Measurements from ENCODE around the gene CCDC196. TPM values are rescaled to one million over a fixed set of nuclear protein-coding genes. Genes with fewer than 3 reads are reported as not detected.
"Not testable (repeated sequence)": the region's sequence is repeated elsewhere in the genome, so short reads cannot be mapped to it uniquely, and the experiment has no call there.

The CCDC196 gene
- total RNA-seq, 1 donor from 2014 or later, result not detected

- peak; percentile 73 for ATAC-seq
These were observed 9.3 kb downstream of the CCDC196 start for GRCh38 chr14:66495218-66496098.

GRCh38 chr14:66496188-66496807 lies 10.1 kb downstream of the CCDC196 start:
- peak; percentile 43 for ATAC-seq

GRCh38 chr14:66496911-66497310 lies 10.7 kb downstream of the CCDC196 start:
- no peak for ATAC-seq

DNA sequence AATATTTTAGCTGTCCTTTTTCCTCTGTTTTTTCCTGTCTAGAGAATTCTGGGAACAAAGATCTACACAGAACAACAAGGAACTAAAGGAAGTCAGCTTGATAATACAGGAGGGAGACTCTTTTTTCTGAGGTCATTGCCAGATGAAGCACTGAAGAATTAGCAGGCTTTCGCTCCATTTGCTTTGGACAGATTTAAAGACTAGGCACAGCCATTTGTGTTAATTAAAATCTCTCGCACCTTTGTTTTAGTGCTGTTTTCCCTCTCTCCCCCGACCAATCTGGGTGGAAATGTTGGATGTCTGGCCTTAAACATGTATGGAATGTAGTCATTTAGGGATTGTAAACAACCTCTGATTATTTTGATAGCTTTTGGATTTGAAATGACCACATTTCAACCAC lies 12.1 kb downstream of the CCDC196 start:
- ATAC-seq, result no peak

- ATAC-seq, result no peak
These were observed 15.4 kb downstream of the CCDC196 start for GRCh38 chr14:66501592-66501991.

DNA sequence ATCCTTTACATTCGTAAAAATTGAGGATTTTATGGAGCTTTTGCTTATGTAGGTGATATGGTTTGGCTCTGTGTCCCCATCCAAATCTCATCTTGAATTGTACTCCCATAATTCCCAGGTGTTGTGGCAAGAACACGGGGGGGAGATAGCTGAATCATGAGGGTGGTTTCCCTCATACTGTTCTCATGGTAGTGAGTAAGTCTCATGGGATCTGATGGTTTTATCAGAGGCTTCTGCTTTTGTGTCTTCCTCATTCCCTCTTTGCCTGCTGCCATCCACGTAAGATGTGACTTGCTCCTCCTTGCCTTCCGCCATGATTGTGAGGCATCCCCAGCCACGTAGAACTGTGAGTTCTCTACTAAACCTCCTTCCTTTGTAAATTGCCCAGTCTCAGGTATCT lies 16.7 kb downstream of the CCDC196 start:
- not testable (repeated sequence) for ATAC-seq

DNA sequence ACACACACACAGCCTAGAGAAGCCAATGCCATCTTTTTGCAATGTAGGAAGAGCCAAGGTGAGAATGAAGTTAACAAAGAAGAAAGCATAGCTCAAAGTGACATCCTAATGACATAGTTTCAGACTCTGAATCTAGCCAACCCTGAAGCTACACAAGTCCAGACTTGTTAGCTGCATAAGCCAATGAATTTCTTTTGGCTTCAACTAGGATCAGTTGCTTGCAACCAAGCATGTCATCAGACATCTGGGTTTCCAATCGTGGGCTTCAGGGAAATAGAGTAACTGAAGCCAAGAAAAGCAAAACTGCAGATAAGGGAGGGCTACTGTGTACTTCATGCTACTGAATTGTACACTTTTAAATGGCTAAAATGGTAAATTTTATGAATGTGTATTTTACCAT lies 17.4 kb downstream of the CCDC196 start:
- no peak for ATAC-seq

- ATAC-seq, result peak; percentile 30
These were observed 21.1 kb downstream of the CCDC196 start for GRCh38 chr14:66507181-66507721.

DNA sequence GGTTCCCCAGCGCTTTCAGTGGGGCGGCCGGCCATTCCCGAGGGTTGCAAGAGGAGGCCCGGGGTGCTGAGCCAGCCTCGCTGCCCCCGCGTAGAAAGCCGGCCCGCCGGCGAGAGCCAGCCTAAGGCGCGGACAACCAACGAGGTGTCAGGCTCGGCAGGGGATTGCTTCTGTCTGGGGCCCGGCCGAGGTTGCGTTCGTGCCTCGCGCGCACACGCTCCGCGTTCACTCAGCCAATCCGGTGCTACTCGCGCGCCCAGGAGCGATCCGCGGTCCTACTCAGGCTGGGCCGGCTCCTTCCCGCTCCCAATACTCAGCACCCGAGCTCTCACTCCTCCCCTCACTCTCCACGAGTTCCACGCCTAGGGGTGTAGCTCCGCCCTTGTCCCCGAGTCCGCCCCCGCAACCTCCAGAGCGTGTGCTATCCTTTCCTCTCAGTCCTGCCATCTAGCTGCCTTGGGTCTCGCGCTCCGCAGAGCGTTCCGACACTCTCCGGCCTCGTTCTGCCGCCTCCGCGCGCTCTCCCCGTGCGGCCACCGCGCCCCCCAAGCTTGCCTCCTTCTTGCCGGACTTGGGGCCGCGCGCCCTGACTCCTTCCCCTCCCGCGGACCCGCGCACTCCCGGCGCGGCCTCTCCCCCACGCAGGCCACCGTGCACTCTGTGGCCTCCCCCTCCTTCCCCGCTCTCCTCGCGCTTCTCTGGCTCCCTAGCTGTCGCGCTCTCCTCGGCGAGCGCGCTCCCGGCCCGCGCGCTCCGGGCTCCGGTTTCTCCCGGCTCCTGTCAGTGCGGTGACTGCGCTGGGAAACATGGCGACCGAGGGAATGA lies 21.8 kb downstream of the CCDC196 start, which contains the start of gene GPHN:
TSS of gene GPHN (plus strand) at position 426 of the 825 bp plus-strand sequence.
- ATAC-seq, result peak; percentile 100

DNA sequence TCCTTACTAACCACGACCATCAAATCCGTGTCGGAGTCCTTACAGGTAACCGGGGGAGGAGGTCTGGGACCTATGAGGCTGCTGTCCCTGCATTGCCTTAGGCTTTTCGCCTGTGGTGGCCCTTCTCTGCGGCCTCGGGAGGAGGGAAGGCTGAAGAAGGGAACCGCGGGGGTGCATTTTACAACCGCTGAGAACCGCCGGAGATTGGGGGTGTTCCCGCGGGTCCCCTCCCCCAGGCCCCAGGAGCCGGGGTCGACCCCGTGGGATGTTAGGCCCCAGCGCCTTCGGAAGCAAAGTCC lies 22.3 kb downstream of the CCDC196 start:
- no peak for ATAC-seq

- ATAC-seq, result peak; percentile 4
These were observed 22.9 kb downstream of the CCDC196 start for GRCh38 chr14:66508846-66509621.

DNA sequence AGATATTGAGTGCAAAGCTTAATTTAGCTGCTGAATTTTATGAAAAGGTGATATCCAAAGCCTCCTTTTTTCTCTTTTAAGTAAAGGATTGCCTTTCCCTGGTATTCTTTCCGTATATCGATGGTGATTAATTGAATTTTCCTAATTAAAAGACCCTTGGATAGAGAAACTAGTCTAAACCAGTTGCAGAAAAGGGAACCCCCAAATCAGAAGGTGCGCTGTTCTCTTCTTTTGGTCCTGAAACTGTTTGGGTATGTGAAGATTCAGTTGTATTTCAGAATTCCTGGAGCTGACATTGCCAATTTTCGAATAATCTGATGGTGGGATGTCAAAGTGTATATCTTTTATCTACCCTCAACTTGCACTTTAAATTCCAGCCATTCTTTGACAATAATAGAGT lies 23.7 kb downstream of the CCDC196 start:
- no peak for ATAC-seq

DNA sequence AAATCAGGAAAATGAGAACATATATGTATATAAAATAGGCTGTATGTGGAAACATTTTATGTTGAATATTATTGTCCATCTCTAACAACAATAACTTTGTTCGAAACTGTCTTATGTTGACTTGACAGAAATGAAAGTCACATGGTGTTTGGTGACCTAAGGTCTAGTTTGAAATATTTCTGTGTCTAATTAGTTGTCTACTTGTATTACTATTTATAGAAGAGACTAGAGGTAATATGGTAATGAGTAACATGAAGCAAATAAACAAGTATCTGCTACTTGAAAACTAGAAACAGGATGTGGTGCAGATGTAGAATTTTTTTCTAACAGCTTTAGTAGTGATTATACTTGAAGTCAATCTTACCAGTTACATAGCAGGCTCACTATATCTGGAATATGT lies 25.7 kb downstream of the CCDC196 start:
- ATAC-seq, result no peak

DNA sequence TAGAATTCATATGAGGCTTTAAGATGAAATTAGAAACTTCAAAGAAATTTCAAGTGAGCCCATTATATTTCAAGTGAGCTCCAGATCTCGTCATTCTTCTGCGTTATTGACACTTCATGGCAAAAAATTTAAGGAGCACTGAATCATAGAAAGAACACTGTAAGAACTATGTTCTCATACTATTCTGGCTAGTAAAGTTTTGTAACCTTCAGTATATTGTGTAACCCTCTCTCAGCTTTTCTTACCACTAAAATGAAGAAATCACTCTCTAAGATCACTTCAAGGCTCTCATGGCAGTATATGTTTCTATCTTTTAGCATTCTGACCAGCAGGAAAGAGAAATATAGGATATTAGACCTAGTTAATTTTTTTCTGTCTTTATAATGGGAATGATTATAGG lies 28.0 kb downstream of the CCDC196 start:
- ATAC-seq, result no peak

- ATAC-seq, result peak; percentile 70
These were observed 44.4 kb downstream of the CCDC196 start for GRCh38 chr14:66530526-66530925.

- no peak for ATAC-seq
These were observed 52.9 kb downstream of the CCDC196 start for GRCh38 chr14:66539034-66539433.

DNA sequence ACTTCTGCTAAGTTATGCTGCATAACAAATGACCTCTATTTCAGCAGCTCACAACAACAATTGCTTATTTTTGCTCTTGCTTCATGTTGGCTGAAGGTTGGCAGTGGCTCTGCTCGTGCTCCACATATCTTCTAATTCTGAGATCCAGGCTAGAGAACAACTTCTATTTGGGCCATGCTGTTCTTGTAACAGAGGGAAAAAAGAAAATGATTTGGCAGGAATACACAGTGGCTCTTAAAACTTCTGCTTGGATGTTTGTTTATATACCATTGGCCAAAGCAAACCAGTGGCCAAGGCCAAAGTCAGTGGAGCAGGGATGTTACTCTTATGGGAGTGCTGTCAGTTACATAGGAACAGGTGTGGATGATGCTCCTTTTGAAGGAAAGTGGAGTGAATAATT lies 53.9 kb downstream of the CCDC196 start:
- no peak for ATAC-seq

GRCh38 chr14:66541627-66542026 lies 55.5 kb downstream of the CCDC196 start:
- no peak for ATAC-seq

- no peak for ATAC-seq
These were observed 57.8 kb downstream of the CCDC196 start for GRCh38 chr14:66543996-66544395.

- ATAC-seq, result not testable (repeated sequence)
These were observed 59.0 kb downstream of the CCDC196 start for GRCh38 chr14:66545191-66545590.

GRCh38 chr14:66545751-66546150 lies 59.6 kb downstream of the CCDC196 start:
- not testable (repeated sequence) for ATAC-seq

Data from esophagus mucosa (tissue), 1 donor.